Stimulated activated naive CD8-positive, alpha-beta T cell treated with anti-CD3 and anti-CD28 coated beads, Interleukin-15, amount 100 ng/mL, for 72 hours (primary cell): ENCODE measurements around the gene DMRTB1.

ENCODE experiments used
- ATAC-seq: fragments of 150-1000 bp; cut with Tn5 transposase; 2 replicates; pipeline ENCODE4 v1.10.0; 2021; ENCODE audit warnings: mild to moderate bottlenecking, moderate library complexity
- DNase-seq, 2 donors: peaks; one replicate each; pipeline ENCODE4 v3.0.0; 2021 to 2022
- H3K27ac Mint-ChIP-seq, 2 donors: one replicate each; pipeline ENCODE4 v1.8.0; 2022; ENCODE audit warnings: mild to moderate bottlenecking in 2 of 2, mixed read lengths in 2 of 2, moderate library complexity in 2 of 2
- H3K27me3 Mint-ChIP-seq: one replicate; pipeline ENCODE4 v1.8.0; 2022; ENCODE audit warnings: mixed read lengths
- H3K4me1 Mint-ChIP-seq: one replicate; pipeline ENCODE4 v1.8.0; 2022; ENCODE audit warnings: mild to moderate bottlenecking, mixed read lengths
- H3K4me3 Mint-ChIP-seq, 2 donors: one replicate each; pipeline ENCODE4 v1.8.0; 2022; ENCODE audit warnings: mild to moderate bottlenecking in 2 of 2, mixed read lengths in 2 of 2, moderate library complexity in 1 of 2
- H3K9me3 Mint-ChIP-seq, 2 donors: one replicate each; pipeline ENCODE4 v1.8.0; 2022; ENCODE audit warnings: mixed read lengths in 2 of 2

Gene DMRTB1

DNA sequence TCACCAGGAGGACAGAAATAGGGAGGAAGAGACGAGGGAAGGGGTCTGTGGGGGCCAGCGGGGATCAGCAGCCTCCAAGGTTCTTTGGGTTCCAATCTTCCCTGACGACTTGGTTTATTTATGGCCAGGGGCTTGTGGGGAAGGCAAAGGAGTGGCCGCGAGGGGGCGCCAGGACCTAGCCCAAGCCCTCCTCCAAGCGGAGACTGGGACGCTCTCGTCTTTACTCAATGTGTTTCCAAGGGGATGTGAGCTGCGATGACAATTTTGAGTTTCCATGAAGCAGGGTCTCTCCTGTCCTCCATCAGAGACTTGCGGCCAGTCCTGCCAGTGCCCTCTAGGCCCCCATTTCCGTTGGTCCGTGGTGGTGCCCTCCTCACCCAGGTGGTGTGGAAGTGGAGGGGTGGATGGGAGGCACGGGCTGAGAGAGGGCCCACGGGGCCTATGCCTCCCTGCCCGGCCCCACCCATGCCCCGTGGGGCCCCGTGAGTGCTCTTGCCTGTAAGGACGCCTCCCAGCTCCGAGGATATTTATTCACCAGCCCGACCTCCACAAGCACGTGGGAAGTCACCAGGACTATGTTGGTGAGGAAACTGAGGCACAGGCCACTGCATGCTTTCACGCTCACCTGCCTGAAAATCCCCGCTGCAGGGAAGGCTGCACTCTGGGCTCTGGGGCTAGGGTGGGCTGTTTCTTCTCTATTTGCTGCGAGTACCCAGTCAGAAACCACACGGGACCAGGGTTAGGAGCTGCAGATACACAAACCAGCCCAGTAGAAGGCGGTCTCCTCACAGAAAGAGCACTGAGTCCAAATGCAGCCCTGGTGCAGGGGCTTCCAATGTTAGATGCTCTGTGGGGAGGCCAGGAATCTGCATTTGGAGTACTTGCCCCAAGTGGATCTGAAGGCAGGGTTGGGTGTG lies 26.5 kb downstream of the DMRTB1 start:
- H3K27ac Mint-ChIP-seq = no peak overlapping the region
- ATAC-seq = peak; percentile 87

DNA sequence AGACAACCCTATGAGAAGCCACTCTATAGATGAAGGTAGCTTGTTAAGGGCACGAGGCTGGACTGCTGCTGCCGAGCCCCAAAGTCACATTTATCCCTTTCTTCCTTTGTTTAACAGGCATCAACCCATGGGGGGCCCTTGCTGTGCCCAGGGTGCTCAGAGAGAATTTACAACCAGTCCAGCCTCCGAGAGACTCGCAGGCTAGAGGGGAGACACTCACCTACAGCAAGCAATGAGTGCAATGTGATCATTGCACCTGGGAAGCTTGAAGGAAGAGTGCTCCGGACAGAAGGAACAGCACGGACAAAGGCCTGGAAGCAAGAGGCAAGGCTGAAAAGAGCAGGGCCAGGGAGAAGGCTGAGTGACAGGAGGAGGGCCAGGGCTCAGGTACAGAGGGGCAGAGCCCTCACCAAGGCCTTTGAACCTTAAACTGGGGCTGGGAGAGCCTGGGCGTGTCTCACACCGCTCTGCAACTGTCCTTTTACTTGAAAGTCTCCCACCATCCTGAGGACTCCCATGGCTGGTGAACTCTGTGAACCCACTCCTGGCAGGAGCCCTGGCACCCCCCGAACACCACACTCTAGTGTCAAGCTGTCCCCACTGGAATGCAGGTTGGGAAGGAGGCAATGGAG lies 27.3 kb downstream of the DMRTB1 start:
- DNase-seq (no peak), ATAC-seq (no peak)
- Mint-ChIP-seq H3K27ac (no peak overlapping the region), H3K9me3 (no peaks in the 10 kb centered on the region), H3K27me3 (peaks cover 36% of the 10 kb centered on the region), H3K4me3 (no peak overlapping the region), H3K4me1 (no peaks in the 10 kb centered on the region)

More for the DNA sequence above, 26.5 kb downstream of the DMRTB1 start:
- peak; percentile 70 to 72 for DNase-seq
- peaks cover 32% of the 10 kb centered on the region for H3K27me3 Mint-ChIP-seq
- H3K4me3 Mint-ChIP-seq = no peak overlapping the region
- no peaks in the 10 kb centered on the region for H3K4me1 Mint-ChIP-seq
- no peaks in the 10 kb centered on the region for H3K9me3 Mint-ChIP-seq

DNA sequence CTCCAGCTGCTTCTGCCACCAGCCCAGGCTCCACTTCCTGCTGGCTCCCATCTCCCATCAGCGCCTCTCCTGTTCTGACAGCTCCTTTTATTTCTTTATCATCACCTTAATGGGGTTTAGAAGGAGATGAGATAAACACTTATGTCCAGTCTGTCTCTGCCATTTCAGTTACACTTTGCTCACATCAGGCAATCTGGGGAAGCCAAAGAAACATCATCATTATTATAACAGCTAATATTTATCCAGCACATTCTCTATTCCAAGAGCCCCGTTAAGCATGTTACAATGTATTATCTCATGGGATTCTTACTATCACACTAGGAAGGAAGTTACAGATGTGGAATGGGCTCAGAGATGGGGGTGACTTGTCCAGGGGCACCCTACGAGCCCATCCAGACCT lies 31.2 kb downstream of the DMRTB1 start:
- peaks cover 21% of the 10 kb centered on the region for H3K27me3 Mint-ChIP-seq
- ATAC-seq = no peak
- H3K9me3 Mint-ChIP-seq = no peaks in the 10 kb centered on the region
- no peak for DNase-seq
- peak overlapping the region in 1 of 2 donors; percentile 84 for H3K27ac Mint-ChIP-seq
- H3K4me1 Mint-ChIP-seq = no peaks in the 10 kb centered on the region
- no peak overlapping the region for H3K4me3 Mint-ChIP-seq

DNA sequence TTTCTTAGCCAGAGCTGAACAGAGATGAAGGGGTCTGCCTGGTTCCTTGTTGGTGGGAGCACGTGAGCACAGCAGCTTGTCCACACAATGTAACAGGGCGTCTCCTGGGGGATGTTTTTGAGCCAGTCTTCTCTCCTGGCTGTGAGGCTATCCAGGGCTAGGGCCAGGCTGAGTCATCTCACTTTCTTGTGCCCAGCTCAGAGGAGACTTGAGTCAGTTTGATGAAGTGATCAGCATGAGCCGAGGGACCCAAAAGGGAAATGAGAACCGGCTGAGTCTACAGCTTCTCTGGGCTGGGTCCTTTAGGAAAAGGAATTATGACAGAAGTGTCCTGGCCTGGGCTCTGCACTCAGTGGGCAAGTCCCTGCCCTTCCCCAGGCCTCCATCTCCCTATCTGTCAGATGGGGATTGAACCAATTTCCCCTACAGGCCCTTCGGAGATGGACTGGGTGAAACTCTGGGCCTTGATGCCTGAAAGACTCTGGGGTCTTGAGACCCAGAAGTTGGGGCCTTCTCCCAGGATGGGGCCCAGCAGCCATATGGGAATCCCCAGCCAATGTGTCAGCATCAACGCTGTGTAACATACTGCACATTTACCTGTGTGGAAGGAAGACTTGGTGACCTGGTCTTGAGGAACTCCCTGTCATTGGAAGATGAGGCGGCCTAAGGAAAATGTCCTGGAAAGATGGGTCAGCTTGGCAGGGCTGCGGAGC lies 36.6 kb downstream of the DMRTB1 start:
- no peaks in the 10 kb centered on the region for H3K9me3 Mint-ChIP-seq
- H3K27me3 Mint-ChIP-seq = peaks cover 16% of the 10 kb centered on the region
- DNase-seq = no peak
- no peak for ATAC-seq
- H3K27ac Mint-ChIP-seq = no peak overlapping the region
- H3K4me3 Mint-ChIP-seq = no peak overlapping the region
- H3K4me1 Mint-ChIP-seq = peaks cover 9% of the 10 kb centered on the region

DNA sequence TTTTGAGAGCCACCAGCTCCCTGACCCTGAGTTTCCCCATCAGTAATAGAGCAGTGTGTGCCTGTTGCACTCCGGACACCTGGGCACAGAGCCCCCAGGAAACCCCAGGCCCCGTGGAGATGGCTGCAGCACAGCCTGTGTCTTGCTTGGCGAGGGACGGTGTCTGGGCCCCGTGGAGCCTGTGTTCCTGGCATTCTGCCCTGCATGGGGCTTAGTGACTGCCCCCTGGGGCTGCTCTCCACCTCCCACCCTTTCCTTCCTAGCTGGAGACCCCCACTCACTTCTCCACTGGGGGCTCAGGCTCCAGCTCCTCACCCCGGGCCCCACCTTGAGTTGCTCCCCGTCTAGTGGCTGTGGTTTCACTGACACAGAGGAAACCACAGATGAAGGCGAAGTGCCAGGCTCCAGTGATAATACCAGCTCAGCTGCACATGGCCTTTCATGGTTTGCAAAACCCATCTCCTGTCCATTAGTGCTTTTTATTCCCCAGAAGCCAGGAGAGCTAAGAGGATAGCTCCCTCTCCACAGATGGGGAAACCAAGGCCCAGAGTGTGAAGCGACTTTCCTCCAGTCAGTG lies 39.4 kb downstream of the DMRTB1 start:
- H3K4me1 Mint-ChIP-seq = peaks cover 9% of the 10 kb centered on the region
- DNase-seq (no peak), ATAC-seq (no peak)
- no peak overlapping the region for H3K4me3 Mint-ChIP-seq
- H3K27me3 Mint-ChIP-seq = peaks cover 12% of the 10 kb centered on the region
- no peaks in the 10 kb centered on the region for H3K9me3 Mint-ChIP-seq
- peak overlapping the region in 1 of 2 donors; percentile 14 for H3K27ac Mint-ChIP-seq

DNA sequence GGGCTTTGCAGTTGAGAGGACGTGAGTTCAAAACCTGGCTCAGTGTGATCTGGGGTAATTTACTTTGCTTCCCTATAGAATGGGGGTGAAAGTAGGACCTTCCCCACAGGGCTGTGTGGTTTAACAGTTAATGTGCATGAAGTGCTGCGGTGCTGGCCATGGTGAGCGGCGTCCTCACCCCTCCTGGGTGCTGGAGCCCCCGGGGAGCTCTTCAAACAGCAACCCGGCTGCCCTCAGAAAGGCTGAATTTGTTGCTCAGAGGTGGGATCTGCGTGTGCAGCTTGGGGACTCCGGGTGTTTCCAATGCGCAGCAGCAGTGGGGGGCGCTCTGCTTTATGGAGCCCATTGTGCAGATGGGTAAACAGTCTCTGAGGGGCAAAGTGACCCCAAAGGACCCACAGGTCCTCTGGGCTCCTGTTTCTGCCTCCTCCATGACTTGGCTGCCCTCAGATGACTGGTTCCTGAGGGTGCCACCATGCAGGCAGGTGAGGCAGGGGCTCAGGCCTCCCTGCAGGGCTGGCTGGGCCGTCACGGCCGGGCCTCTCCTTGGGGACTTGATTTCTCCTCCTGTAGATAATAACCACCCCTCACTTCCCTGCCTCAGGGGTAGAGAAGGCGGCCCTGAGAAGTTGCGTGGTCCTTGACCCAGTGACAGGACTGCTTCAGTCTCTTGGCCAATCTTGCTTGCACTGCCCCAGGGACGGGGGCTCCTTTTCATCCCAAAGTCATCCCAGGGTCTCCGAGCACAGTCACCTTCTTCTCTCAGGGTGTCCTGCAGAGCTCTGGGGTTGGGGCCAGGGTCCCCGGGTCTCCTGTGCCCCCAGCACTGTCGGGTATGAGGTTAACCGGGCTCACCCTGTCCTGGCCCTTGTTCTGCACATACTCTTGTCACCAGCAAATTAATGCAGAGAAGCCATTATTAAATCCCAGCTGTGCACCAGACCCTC lies 40.3 kb downstream of the DMRTB1 start:
- ATAC-seq = no peak
- H3K4me3 Mint-ChIP-seq = no peak overlapping the region
- H3K27me3 Mint-ChIP-seq = peaks cover 12% of the 10 kb centered on the region
- H3K9me3 Mint-ChIP-seq = no peaks in the 10 kb centered on the region
- no peak overlapping the region for H3K27ac Mint-ChIP-seq
- H3K4me1 Mint-ChIP-seq = peaks cover 9% of the 10 kb centered on the region
- DNase-seq = no peak

DNA sequence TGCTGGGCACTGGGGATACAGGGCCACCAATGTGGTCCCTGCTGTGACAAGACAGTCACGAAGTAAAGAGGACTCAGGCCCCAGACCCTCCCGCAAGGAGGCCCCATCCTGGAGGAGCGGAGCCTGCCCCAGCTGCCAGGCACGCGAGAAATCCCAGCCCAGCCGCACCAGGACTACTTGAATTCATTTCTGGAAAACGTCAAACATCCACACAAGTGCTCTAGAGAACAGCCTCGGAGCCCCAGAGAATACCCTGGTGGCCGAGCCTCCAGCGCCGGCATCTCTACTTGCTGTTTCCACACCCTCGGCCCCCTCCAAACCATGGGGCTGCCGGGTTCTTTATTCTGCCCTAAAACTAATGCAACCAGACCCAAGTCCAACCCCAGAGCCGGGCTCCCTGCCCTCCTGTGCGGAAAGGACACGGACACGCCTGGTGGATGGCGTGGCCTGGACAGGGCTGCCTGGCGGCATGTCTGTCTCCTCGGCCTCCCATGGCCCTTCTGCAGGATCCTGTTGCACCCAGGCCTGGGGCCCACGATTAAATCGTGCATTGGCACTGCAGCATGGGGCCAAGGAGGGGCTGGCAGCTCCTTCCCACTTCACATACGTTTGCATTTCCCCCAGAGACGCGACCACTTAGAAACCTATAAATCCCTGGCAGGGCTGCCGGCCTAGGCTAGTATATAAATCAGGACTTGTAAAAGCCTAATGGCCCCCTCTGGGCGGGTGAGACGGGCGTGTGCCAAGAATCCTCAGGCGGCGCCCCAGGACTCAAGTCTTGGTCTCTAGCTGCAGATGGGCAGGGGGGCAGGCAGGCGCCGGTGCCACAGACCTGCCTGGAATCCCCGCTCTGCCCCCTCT lies 41.2 kb downstream of the DMRTB1 start:
- ATAC-seq (no peak), DNase-seq (no peak)
- Mint-ChIP-seq H3K4me3 (no peak overlapping the region), H3K4me1 (peaks cover 9% of the 10 kb centered on the region), H3K27me3 (peaks cover 12% of the 10 kb centered on the region), H3K27ac (no peak overlapping the region), H3K9me3 (no peaks in the 10 kb centered on the region)

DNA sequence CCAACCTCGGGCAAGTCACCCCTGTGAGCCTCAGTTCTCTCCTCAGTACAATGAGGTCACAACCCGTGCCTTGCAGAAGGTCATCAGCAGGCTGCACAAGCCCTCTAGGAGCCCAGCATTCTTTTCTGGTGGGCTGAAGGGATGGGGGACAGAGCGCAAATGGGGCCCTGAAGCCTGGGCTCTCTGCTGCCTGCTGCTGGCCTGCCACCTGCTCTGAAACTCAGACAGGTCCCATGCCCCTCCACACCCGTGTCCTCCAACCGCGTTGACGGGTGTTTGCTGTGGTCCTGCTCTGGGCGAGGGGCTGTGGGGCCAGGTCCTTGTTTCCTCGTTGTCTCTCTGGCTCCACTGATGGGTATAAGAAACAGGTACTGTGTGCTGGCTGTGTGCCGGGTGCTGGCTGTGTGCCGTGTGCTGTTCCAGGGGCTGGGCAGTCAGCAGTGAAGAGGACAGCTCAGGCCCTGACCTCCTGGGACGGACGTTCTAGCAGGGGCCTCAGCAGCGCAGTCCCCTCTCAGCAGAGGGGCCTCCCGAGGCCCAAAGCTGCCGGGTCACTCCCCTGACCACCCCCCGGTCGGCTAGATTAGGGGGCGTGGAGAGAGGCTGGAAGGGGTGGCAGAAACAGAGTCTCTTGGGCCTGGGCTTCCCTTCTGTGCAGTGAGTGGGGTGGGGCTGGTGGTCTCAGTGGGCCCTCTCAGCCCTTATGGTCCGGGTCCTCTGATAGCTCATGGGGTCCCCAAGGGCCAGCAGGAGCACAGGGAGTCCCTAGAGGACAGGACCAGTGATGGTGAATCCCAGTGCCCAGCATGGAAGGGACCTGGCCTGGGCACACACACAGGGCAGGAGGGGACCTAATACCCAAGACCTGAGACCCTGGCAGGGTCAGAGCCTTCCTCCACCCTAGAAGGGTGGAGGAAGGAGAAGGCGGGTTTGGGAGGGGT lies 42.1 kb downstream of the DMRTB1 start:
- Mint-ChIP-seq H3K4me3 (no peak overlapping the region), H3K4me1 (peaks cover 9% of the 10 kb centered on the region), H3K27me3 (peaks cover 12% of the 10 kb centered on the region), H3K27ac (peak overlapping the region in 1 of 2 donors; percentile 56), H3K9me3 (no peaks in the 10 kb centered on the region)
- no peak for ATAC-seq
- no peak for DNase-seq

DNA sequence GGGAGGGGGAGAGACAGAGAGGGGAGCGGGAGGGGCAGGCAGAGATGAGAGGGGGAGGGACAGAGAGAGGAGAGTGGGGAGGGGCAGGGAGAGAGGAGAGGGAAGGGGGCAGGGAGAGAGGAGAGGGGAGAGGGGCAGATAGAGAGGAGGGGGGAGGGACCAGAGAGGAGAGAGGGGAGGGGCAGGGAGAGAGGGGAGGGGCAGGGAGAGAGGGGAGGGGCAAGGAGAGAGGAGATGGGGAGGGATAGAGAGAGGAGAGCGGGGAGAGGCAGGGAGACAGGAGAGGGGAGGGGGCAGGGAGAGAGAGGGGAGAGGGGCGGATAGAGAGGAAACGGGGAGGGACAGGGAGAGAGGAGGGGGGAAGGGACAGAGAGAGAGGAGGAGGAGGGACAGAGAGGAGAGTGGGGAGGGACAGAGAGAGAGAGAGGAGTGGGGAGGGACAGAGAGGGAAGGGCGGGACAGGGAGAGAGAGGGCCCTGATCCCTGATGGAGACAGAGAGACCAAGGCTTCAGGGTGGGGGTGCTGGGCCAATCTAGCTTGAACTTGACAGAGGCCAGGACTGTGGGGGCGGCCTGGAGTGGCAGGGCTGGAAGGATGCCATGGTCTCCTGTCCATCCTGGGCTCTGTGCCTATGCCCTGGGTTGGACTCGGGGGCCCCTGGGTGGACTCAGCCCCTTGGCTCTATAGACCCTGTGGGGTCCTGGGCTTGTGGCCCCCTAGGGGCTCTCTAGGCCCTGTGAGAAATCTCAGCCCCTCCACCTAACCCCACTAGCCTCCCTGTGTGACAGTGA lies 43.6 kb downstream of the DMRTB1 start:
- H3K9me3 Mint-ChIP-seq = no peaks in the 10 kb centered on the region
- no peak for DNase-seq
- peaks cover 9% of the 10 kb centered on the region for H3K4me1 Mint-ChIP-seq
- ATAC-seq = peak; percentile 32
- H3K4me3 Mint-ChIP-seq = no peak overlapping the region
- H3K27ac Mint-ChIP-seq = no peak overlapping the region
- peaks cover 12% of the 10 kb centered on the region for H3K27me3 Mint-ChIP-seq

DNA sequence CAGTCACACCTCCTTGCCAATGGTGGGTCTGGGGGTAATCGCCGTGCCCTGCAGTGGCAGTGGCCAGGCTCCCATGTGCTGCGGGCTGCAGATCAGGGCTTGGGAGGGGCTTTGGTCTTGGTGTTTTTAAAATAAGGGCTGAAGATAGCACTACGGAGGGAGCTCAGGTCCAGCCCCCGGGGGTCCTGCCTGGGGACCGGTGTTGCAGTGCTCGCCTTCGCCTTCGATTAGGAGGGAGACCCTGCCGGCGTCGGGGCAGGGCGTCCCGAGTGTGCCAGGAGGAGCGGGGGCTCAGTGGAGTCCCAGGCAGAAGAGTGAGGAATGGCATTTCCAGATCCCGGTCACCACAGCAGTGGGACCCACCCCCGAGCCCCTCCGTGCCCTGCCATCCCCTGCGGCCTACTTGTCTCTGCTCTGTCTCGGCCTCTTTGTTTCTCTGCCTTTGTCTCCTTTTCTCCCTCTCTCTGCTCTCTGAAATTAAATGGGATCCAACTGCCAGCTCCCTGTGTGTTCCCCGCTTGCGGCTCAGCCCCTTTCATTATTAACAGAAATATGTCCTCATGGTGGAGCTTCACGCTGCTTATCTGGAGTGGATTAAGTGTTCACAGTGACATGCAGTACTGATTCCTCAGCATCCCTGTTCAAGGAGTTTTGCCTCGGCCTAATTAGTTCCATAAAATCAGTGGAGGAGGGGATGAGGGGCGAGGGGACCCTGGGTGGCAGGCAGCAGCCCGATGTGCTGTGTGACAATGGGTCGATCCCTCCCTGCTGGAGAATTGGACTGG lies 44.4 kb downstream of the DMRTB1 start:
- Mint-ChIP-seq H3K4me3 (no peak overlapping the region), H3K9me3 (no peaks in the 10 kb centered on the region), H3K27me3 (peaks cover 12% of the 10 kb centered on the region), H3K27ac (no peak overlapping the region), H3K4me1 (peaks cover 7% of the 10 kb centered on the region)
- DNase-seq (no peak), ATAC-seq (no peak)

DNA sequence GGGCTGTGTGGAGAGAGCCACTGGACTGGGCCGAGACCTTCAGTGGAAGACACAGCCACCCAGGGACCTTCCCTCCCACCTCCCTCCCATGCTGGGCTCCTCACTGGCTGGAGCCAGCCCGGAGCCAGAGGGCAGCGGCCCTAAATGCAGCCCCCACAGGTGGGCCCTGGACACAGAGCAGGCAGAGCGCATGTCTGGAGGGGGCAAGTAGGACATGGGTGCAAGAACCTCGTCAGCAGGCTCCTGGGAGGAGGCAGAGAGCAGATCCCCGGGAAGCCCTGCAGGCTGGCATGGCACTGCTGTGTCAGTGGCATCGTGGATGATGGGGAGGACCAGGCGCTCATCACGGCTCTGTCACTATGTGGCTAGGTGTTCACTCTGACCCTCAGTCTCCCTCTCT lies 45.7 kb downstream of the DMRTB1 start:
- DNase-seq = no peak
- Mint-ChIP-seq H3K9me3 (no peaks in the 10 kb centered on the region), H3K27me3 (peaks cover 2% of the 10 kb centered on the region), H3K4me1 (no peaks in the 10 kb centered on the region), H3K27ac (no peak overlapping the region), H3K4me3 (no peak overlapping the region)
- ATAC-seq = no peak

DNA sequence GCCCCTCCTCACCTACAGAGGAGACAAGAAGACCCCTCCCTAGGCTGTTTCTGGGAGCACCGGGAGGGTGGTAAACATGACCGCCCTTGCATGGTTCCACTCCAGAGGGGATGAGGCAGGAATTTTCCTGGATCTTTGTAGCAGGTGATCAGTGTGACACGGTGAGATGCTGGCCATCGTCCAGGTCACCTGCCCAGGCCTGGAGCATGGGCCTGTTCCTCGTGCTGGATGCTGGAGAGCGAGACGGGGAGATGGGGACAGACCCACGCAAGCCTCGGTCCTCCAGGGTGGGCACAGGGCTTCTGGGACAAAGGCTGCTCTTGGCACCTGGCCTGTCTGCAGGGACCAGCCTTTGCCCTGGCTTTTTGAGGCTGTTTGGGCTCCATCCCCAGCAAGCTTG lies 46.2 kb downstream of the DMRTB1 start:
- Mint-ChIP-seq H3K4me1 (no peaks in the 10 kb centered on the region), H3K27me3 (no peaks in the 10 kb centered on the region), H3K4me3 (no peak overlapping the region), H3K9me3 (no peaks in the 10 kb centered on the region), H3K27ac (no peak overlapping the region)
- DNase-seq (no peak), ATAC-seq (no peak)
